OCI-LY1 (cell line): Measurements from ENCODE around the gene HOXD3.

Experiments
- EZH2 ChIP-seq: fragments of 200-600 bp; sonication (generic), shearing (Covaris generic); IDR thresholded peaks from 2 replicates; pipeline ENCODE4 v1.8.0; 2017; ENCODE audit warnings: borderline replicate concordance, mixed run types, mild to moderate bottlenecking, antibody characterized with exemption, low read length, moderate library complexity, mixed read lengths
- TF ChIP-seq, protein P1 (sequence below): fragments of 200-600 bp; sonication (generic), shearing (Covaris generic); IDR thresholded peaks from 2 replicates; pipeline ENCODE4 v1.5.1; 2017; ENCODE audit warnings: mild to moderate bottlenecking, antibody characterized with exemption, low read length, moderate library complexity, mixed read lengths

DNA sequence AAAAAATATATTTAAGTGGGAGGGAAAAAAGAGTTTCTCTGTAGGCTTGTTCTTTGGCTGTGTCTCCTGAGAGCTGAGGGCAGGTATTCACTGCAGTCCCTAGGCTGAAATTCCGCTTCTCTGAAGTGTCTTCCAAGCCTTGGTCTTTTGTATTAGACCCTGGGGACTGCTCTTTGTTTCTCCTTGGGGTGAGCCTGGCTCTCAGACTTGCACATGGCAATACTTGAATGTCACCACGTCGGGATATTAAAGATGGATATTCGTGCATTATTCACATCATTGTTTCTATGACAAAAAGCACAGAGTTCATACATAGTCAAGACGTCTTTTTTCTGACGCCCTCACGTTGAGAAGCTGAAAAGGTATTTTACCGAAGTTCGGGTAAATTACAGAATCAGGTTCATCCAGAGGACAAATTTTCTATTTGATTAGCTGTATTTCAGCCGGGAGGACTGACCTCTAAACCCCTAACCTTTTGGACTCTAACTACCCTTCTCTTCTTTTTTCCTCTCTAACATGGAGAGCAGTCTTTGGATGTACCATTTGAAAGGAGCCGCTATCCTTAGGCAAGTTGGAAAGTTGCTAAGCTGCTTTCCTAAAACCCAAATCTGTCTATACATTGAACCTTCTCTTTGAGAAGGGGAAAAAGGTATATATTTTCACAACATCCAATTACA, 2.4 kb upstream of the HOXD3 start:
- TF ChIP-seq, protein P1, sequence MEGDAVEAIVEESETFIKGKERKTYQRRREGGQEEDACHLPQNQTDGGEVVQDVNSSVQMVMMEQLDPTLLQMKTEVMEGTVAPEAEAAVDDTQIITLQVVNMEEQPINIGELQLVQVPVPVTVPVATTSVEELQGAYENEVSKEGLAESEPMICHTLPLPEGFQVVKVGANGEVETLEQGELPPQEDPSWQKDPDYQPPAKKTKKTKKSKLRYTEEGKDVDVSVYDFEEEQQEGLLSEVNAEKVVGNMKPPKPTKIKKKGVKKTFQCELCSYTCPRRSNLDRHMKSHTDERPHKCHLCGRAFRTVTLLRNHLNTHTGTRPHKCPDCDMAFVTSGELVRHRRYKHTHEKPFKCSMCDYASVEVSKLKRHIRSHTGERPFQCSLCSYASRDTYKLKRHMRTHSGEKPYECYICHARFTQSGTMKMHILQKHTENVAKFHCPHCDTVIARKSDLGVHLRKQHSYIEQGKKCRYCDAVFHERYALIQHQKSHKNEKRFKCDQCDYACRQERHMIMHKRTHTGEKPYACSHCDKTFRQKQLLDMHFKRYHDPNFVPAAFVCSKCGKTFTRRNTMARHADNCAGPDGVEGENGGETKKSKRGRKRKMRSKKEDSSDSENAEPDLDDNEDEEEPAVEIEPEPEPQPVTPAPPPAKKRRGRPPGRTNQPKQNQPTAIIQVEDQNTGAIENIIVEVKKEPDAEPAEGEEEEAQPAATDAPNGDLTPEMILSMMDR, result no peak
- TF ChIP-seq EZH2, result no peak
